Heart left ventricle (tissue), 13 donors: ENCODE data around the gene CRELD2.

ENCODE experiments used
- POLR2A ChIP-seq, 2 donors: fragments of 450-650 bp; IDR thresholded peaks; one replicate each; pipeline ENCODE4 v1.6.1; 2017; ENCODE audit warnings: antibody characterized with exemption in 2 of 2, mild to moderate bottlenecking in 2 of 2, moderate library complexity in 2 of 2
- TF ChIP-seq, protein P1 (sequence below), 12 donors: fragments of 200-600 bp; sonication (generic) in 4 of 12; IDR thresholded peaks; one replicate each; pipeline versions ENCODE4 v1.5.0 to v1.8.0; 2018 to 2022; ENCODE audit warnings: antibody characterized with exemption in 12 of 12, mild to moderate bottlenecking in 5 of 12
- donor health status: ischemic (EF 13 %, LVEDD 7.1; RV severe dilation, severe dysfunction).
- donor health status: DM: no; HTN: yes; CAD: no.
- donor health status: DM: no; HTN: no; CAD: no.
- donor health status: ischemic (EF 25% LVEDD 6.9; RV normal size, moderate dysfunction).
- donor health status: ischemic (EF 25% LVEDD 5.7; RV mildly dilated, moderate dysfunction).
- donor health status: ischemic (EF 35%, LVEDD 5.7; RV mildly dilated, moderate dysfunction).
- donor health status: nonischemic (EF 11% LVEDD 7.7; RV severe dilation, severe dysfunction).
- donor health status: DM: yes; HTN: yes; CAD: no.
- donor health status: PGD.
- donor health status: ischemic (EF 29% LVEDD 5.4; RV normal size, mild dysfunction).
- donor health status: nonischemic (EF 23%, LVEDD 6.1; RV moderate dilation, normal function).

- TF ChIP-seq, protein P1, sequence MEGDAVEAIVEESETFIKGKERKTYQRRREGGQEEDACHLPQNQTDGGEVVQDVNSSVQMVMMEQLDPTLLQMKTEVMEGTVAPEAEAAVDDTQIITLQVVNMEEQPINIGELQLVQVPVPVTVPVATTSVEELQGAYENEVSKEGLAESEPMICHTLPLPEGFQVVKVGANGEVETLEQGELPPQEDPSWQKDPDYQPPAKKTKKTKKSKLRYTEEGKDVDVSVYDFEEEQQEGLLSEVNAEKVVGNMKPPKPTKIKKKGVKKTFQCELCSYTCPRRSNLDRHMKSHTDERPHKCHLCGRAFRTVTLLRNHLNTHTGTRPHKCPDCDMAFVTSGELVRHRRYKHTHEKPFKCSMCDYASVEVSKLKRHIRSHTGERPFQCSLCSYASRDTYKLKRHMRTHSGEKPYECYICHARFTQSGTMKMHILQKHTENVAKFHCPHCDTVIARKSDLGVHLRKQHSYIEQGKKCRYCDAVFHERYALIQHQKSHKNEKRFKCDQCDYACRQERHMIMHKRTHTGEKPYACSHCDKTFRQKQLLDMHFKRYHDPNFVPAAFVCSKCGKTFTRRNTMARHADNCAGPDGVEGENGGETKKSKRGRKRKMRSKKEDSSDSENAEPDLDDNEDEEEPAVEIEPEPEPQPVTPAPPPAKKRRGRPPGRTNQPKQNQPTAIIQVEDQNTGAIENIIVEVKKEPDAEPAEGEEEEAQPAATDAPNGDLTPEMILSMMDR (IDR thresholded peaks at IDR 0.05) = no peak
- TF ChIP-seq POLR2A (IDR thresholded peaks at IDR 0.05) = no peak
Measured at GRCh38 chr22:49872347-49872746, 46.1 kb upstream of the CRELD2 start.
